ENCODE data around the gene ZSWIM5.
"Not testable (repeated sequence)": the region's sequence is repeated elsewhere in the genome, so short reads cannot be mapped to it uniquely, and the experiment has no call there.

DNA sequence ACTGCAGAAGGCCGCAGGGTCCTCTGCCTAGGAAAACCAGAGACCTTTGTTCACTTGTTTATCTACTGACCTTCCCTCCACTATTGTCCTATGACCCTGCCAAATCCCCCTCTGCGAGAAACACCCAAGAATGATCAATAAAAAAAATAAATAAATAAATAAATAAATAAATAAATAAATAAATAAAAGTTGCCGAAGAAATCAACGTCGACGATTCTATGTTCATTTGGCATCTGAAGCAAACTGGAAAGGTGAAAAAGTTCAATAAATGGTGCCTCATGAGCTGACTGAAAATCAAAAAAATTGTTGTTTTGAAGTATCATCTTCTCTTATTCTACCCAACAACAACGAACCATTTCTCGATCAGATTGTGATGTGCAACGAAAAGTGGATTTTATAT is 17.3 kb upstream of the ZSWIM5 start:
- TF ChIP-seq, protein P1, sequence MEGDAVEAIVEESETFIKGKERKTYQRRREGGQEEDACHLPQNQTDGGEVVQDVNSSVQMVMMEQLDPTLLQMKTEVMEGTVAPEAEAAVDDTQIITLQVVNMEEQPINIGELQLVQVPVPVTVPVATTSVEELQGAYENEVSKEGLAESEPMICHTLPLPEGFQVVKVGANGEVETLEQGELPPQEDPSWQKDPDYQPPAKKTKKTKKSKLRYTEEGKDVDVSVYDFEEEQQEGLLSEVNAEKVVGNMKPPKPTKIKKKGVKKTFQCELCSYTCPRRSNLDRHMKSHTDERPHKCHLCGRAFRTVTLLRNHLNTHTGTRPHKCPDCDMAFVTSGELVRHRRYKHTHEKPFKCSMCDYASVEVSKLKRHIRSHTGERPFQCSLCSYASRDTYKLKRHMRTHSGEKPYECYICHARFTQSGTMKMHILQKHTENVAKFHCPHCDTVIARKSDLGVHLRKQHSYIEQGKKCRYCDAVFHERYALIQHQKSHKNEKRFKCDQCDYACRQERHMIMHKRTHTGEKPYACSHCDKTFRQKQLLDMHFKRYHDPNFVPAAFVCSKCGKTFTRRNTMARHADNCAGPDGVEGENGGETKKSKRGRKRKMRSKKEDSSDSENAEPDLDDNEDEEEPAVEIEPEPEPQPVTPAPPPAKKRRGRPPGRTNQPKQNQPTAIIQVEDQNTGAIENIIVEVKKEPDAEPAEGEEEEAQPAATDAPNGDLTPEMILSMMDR (conservative IDR thresholded peaks at IDR 0.05 in 1 of 2, IDR thresholded peaks at IDR 0.05 in 1 of 2; ENCODE audit: extremely low read depth in 1 of 2, insufficient read depth in 1 of 2, low read depth in 1 of 2, low read length in 2 of 2) = not testable (repeated sequence)
- not testable (repeated sequence) for TF ChIP-seq EZH2 (IDR thresholded peaks at IDR 0.05; ENCODE audit: borderline replicate concordance, low read length)
